C4-2B (cell line): ENCODE measurements around the gene DSCAM.

Experiments used
- ZFX ChIP-seq: fragments of 450-650 bp; IDR thresholded peaks from 2 replicates; pipeline ENCODE4 v1.6.1; 2017
- TF ChIP-seq, protein P1 (sequence below): fragments of 450-650 bp; conservative IDR thresholded peaks from 2 replicates; pipeline ENCODE4 v1.5.1; 2017; ENCODE audit warnings: mild to moderate bottlenecking

DNA sequence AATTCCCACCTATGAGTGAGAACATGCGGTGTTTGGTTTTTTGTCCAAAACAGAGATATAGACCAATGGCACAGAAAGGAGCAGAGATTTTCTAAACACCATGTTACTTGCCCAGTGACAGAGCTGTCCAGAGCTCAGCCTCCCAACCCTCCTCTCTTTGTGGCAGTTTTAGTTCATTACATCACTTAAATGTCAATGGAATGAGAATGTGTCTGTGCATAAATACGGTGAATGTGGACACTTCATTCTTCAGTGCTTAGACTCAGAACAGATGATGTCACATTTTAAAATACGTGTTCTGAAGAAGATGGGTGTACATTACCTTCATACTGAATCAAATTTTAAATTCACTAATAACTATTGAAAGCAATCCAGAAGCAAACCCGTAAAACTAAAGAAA lies 374.9 kb downstream of the DSCAM start:
- TF ChIP-seq, protein P1, sequence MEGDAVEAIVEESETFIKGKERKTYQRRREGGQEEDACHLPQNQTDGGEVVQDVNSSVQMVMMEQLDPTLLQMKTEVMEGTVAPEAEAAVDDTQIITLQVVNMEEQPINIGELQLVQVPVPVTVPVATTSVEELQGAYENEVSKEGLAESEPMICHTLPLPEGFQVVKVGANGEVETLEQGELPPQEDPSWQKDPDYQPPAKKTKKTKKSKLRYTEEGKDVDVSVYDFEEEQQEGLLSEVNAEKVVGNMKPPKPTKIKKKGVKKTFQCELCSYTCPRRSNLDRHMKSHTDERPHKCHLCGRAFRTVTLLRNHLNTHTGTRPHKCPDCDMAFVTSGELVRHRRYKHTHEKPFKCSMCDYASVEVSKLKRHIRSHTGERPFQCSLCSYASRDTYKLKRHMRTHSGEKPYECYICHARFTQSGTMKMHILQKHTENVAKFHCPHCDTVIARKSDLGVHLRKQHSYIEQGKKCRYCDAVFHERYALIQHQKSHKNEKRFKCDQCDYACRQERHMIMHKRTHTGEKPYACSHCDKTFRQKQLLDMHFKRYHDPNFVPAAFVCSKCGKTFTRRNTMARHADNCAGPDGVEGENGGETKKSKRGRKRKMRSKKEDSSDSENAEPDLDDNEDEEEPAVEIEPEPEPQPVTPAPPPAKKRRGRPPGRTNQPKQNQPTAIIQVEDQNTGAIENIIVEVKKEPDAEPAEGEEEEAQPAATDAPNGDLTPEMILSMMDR = no peak
- TF ChIP-seq ZFX = no peak
